Stimulated activated CD4-positive, alpha-beta T cell treated with anti-CD3 and anti-CD28 coated beads, Interleukin-15, amount 100 ng/mL, for 24 hours (primary cell): ENCODE data around the gene SOX15.
A peak's percentile ranks its signal among the peaks of the same experiment; 100 is the strongest.

Experiments
- DNase-seq: peaks from one replicate; pipeline ENCODE4 v3.0.0-alpha.2; 2020

The SOX15 gene

DNA sequence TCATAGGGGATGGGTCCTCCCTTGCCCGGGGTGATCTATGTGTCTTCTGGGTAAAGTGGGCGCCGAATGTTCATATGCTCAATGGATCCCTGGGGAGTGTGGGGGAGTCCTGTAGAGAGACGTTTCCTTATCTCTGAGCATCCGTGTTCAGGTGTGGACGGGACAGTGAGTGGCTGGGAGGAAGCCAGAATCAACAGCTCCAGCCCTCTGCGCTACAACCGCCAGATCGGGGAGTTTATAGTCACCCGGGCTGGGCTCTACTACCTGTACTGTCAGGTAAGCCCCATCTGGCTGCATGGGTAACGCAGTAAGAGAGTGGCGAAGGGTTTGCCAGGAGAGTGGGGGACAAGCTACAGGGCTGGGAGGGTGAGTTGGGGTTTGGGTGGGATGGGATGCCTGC is 33.3 kb downstream of the SOX15 start:
- no peak for DNase-seq

DNA sequence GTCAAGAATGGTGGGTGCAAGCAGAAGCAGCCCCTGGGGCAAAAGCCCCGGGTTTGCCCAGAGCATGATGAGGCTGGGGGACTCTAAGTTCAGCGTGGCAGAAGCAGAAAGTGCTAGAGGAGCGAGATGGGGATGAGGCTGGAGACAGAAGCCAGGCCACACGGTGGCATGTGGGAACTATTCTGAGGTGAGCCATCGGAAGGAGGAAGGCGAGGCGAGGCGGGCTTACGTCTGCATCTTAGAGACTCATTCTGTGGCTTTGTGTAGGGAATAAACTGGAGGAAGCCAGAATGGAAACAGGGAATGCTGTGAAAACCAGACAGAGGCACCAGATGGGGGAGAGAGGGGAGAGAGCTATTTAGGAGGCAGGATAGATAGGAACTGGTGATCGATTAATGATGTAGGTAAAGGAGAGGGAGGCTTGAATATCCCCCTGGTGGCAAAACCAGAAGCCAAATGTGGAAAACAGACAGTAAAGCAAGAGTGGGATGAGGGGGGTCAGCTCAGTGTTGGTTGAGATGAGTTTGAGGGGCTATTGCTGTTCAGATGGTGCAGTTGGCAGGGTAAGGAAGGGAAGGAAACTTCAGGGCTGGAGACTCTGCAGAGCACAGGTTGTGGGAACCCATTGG is 34.5 kb downstream of the SOX15 start:
- DNase-seq: no peak

DNA sequence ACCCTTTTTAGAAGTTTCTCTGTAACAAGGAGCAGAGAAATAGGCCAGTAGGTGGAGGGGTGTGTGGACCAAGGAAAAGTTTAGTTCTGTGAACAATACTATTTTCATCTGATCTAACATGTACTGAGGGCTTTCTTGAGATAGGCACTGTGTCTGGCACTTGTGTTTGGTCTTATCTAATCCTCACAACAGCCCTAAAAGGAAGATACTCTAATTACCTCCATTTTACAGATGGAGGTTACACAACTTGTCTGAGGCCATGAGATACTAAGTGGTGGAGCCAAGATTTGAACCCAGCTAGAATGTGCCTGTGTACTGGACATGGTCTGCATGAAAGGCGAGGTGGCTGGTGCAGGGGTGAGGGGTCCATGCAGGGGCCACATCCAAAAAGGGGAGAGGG is 36.5 kb downstream of the SOX15 start:
- no peak for DNase-seq

DNA sequence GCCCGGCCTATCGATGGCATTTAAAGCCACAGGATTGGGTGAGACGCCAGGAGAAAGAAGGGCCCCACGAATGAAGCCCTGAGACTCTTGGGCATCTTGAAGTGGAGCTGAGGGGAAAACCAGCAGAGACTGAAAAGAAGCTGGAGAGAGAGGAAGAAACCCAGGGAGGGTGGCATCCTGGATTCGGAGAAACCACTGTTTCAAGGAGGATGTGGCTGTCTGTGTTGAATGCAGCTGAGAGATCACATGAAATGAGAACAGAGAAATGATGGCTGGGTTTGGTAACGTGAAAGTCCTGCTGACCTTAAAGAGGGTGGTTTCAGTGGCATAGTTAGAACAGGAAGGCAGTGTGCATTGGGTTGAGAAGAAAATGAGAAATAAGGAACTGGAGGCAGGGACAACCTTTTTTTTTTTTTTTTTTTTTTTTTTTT is 37.3 kb downstream of the SOX15 start:
- peak; percentile 53 for DNase-seq

DNA sequence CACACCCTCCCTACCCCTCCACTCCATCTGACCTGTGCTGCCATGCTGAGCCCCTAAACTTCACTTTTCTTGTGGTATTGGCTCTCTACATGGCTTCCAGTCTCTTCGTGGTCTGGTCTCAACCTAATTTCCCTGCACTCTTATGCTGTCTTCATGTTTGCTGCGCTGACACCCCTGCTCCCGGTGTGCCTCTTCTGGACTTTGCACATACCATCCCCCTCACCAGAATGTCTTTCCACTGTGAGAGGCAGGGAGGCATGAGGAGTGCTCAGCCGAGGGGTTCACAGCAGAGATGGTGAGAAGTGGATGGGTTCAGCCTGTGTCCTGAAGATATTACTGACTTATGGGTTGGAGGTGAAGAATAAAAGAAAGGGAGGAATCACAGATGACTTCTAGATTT is 38.5 kb downstream of the SOX15 start:
- DNase-seq: no peak

DNA sequence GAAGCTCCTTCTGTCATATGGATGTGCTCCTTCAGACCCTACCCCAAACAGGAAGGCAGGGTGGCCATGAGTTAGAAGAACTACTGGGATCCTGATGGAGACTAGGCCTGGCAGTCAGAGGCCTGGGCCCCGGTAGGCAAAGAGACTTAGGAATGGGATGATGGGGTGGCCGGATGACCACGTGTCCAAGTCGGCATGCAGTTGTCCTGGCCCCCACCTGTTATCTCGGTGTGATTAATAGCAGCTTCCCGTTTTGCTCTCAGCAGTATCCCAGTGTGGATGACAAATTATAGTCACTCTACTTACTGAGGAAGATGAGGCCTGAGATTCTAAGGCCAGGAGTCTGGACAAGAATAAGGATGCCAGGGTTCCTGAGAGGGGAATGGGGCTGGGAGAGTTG is 39.5 kb downstream of the SOX15 start:
- no peak for DNase-seq

DNA sequence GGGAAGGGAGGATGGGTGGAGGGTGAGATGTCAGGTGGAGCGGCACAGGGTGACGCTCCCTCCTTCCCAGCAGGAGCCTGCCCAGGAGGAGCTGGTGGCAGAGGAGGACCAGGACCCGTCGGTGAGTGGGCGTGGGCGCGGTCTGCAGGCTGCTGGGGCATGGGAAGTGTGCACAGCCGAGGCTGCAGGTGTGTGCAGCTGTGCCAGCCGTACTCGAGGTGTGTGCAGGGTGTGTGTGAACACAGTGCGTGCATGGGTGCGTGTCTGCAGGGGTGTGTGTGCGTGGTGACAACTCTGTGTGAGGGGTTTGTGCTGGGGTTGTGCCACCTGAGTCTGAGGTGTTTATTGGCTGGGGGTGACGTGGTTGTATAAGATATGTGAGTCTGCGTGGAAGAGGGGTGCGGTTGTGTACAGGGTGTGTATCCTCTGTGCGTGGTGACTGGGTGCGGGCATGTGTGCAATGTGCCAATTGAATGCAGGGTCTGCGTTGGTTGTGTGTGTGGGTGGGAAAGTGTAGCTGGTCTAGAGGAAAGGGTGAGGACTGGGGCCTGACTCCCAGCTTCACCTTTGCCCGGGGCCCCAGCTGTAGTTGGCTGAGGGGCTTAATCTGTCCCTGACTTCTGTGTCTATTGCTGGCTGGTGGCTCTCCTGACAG is 40.4 kb downstream of the SOX15 start:
- DNase-seq: peak; percentile 58

DNA sequence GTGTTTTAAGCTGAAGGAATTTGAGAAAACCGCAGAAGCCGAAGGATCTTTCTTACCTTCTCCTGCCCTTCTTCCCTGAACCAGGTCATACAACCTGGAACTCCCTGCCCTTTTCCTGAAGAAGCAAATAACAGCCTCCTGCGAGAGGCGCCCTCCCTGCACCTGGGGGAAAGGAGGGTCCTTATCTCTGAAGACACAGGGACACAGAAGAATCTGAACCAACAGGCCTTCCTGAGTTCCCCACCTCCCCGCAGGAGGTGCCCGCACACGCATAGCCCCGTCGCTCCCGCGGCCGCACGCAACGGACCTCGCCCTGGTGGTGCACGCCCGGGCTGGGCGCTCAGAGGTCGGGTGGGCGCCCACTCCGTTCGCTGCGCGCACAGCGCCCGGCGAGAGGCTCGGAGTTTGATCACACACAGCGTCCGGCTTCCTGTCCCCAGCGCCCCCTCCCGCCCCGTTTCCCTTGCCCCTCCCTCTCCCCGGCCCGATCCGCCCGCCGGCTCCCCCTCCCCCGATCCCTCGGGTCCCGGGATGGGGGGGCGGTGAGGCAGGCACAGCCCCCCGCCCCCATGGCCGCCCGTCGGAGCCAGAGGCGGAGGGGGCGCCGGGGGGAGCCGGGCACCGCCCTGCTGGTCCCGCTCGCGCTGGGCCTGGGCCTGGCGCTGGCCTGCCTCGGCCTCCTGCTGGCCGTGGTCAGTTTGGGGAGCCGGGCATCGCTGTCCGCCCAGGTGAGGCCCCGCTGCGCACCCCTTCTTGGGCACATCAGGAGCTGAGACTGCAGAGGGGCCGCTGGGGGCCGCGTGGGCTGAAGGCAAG is 41.1 kb downstream of the SOX15 start, which contains the start of gene TNFSF12:
Gene TNFSF12, plus strand, starts transcription at position 474 of the 816 bp plus-strand sequence. Its CDS starts 96 bp downstream, at position 570.
- peak; percentile 74 for DNase-seq

DNA sequence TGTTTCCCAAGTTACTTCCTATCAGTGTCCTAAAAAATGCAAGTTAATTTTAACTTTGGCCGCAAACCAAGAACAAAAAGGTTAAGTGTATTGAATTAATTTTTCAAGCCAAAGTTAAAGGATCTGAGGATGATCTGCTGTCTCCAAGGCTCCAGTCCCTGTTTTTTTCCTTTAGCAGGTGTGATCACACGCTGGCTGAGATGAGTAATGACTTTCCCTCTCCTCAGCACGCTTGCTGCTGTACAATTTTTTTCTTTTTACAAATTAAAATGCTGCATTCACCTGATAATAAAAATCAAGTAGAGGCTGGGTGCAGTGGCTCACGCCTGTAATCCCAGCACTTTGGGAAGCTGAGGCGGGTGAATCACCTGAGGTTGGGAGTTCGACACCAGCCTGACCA is 45.0 kb downstream of the SOX15 start:
- no peak for DNase-seq

DNA sequence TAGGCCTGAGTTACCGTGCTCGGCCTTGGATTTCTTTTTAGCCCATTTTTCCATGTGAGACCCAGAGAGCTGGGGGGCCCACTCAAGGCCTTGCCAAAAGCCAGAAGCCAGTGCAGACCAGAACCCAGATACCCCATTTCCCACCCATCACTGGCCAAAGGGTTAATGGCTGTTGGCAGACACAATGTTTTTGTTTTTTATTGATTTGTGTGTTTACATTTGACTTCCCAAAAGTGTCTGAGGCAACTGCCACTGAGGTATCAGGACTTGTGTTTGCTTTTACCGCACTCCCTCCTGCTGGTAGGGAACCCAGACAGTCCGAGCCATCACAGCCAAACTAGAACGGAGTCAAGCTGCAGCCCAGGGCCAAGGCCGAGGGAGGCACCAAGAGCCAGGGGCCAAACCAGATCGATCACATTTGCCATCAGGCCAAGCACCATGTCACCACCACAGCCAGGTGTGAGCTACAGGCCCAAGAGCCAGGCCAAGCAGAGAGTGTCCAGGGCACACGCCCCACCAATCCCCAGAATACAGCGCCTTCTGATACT is 48.7 kb downstream of the SOX15 start:
- no peak for DNase-seq

DNA sequence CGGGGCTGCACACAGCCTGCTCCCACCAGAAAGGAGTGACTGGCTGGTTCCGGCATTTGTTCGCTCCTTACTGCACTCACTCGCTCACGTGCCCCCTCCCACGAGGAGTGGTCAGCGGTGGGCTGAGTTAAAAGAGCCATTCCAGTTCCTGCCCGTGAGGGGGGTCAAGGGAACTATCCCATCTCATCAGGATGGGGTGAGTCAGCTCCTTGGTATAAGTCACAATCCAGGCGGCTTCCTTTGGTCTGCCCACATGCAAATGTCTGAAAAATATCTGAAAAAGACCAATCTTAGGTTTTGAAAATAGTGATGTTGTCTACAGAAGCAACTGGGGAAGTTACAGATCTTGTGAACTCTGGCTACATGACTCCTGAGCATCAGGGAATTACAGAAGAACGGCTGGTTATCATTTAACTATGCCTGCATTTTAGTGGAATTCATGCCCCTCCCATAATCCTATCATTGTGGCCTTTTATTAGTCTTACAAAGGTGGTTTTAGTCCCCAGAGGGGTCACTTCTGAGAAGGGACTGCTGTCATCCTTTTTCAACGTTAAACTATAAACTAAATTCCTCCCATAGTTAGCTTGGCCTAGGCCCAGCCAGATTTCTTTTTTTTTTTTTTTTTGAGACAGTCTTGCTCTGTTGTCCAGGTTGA is 50.9 kb downstream of the SOX15 start:
- DNase-seq: no peak
